HepG2 (cell line): ENCODE data around the gene ATG4A. TPM values are rescaled to one million over a fixed set of nuclear protein-coding genes. Genes with fewer than 3 reads are reported as not detected.

Source experiments
- ATAC-seq: fragments of 200-7000 bp; cut with Tn5 transposase; 3 replicates; pipeline ENCODE4 v1.9.1; 2020; ENCODE audit warnings: mild to moderate bottlenecking, moderate library complexity
- BruUV-seq: library from RNA; stranded (reverse); fragments of 400-500 nt; replicated peaks from 2 replicates; lab custom pipeline; 2021; lab: Mats Ljungman, UMichigan
- CTCF ChIA-PET: fragments of 300-600 bp; formaldehyde crosslinking; extraction: SDS; loops from one replicate; lab custom pipeline; 2021; ENCODE audit warnings: low total read pairs, inconsistent platforms, low intra/inter-chr PET ratio; lab: Yijun Ruan, JAX
- POLR2A ChIA-PET: fragments of 350-600 bp; sonication (Branson Sonifier 250); formaldehyde crosslinking; loops from one replicate; lab custom pipeline; 2020; ENCODE audit warnings: antibody characterized with exemption, inconsistent platforms; lab: Yijun Ruan, JAX
- DNase-seq: peaks from one replicate; pipeline ENCODE4 v3.0.0-alpha.2; 2015; ENCODE audit warnings: low spot score
- FAIRE-seq: peaks from 3 replicates; lab custom pipeline; 2011; peaks lifted over from hg19 to GRCh38; lab: Jason Lieb, UNC
- H2AFZ ChIP-seq: one replicate; pipeline ENCODE4 v1.6.1; 2011; ENCODE audit warnings: low read length, inconsistent platforms
- H3K27ac ChIP-seq: fragments of 300-600 bp; 3 replicates; pipeline ENCODE4 v1.8.0; 2011; ENCODE audit warnings: mixed run types, mild to moderate bottlenecking, mixed read lengths, low read length, inconsistent platforms; ENCODE audit not compliant: insufficient read depth; ENCODE audit errors: extremely low read length
- H3K27me3 ChIP-seq, 2 experiments: fragments of 200-600 bp in 1 of 2; 2 replicates in 1 of 2; 3 replicates in 1 of 2; pipeline versions ENCODE4 v1.6.0 to v1.8.0; 2011; ENCODE audit warnings: low read length in 2 of 2, mild to moderate bottlenecking in 2 of 2, moderate library complexity in 2 of 2, inconsistent platforms in 1 of 2; ENCODE audit not compliant: insufficient read depth in 2 of 2, control insufficient read depth in 1 of 2
- H3K36me3 ChIP-seq, 2 experiments: fragments of 200-600 bp in 1 of 2; replicated peaks in 1 of 2; 2 replicates in 1 of 2; 3 replicates in 1 of 2; pipeline versions ENCODE4 v1.5.1 to v1.8.0; 2011; ENCODE audit warnings: low read length in 2 of 2, inconsistent platforms in 1 of 2; ENCODE audit not compliant: insufficient read depth in 2 of 2, control insufficient read depth in 1 of 2
- H3K4me1 ChIP-seq: 2 replicates; pipeline ENCODE4 v1.5.1; 2012; ENCODE audit warnings: low read length, inconsistent platforms; ENCODE audit not compliant: insufficient read depth
- H3K4me2 ChIP-seq: 2 replicates; pipeline ENCODE4 v1.6.0; 2011; ENCODE audit warnings: low read depth, low read length, inconsistent platforms
- H3K4me3 ChIP-seq, 3 experiments: fragments of 200-600 bp in 1 of 3; sonication (generic), shearing (Covaris generic) in 1 of 3; replicated peaks in 1 of 3; 2 replicates each; pipeline ENCODE4 v1.5.1; 2011 to 2016; ENCODE audit warnings: low read length in 3 of 3, inconsistent platforms in 2 of 3, low read depth in 2 of 3, mild to moderate bottlenecking in 2 of 3, control low read depth in 1 of 3, mixed read lengths in 1 of 3; ENCODE audit not compliant: insufficient read depth in 1 of 3
- H3K79me2 ChIP-seq: one replicate; pipeline ENCODE4 v1.6.1; 2011; ENCODE audit warnings: low read length, inconsistent platforms; ENCODE audit not compliant: insufficient read depth
- H3K9ac ChIP-seq: 2 replicates; pipeline ENCODE4 v1.6.0; 2011; ENCODE audit warnings: mild to moderate bottlenecking, low read depth, low read length, inconsistent platforms; ENCODE audit not compliant: insufficient read depth
- H3K9me3 ChIP-seq: 2 replicates; pipeline ENCODE4 v1.5.1; 2012; ENCODE audit warnings: mild to moderate bottlenecking, low read length
- H4K20me1 ChIP-seq: 2 replicates; pipeline ENCODE4 v1.6.0; 2011; ENCODE audit warnings: inconsistent platforms, mild to moderate bottlenecking, low read length, moderate library complexity; ENCODE audit not compliant: insufficient read depth
- ARHGAP35 ChIP-seq: sonication (generic); formaldehyde crosslinking; IDR thresholded peaks from 2 replicates; pipeline ENCODE4 v1.9.0; 2022; ENCODE audit warnings: mild to moderate bottlenecking, inconsistent platforms, moderate library complexity, missing genetic modification reagents, borderline replicate concordance
- FOXK2 ChIP-seq: fragments of 450-650 bp; IDR thresholded peaks from 2 replicates; pipeline ENCODE4 v1.6.1; 2016
- IKZF4 ChIP-seq: sonication (generic); formaldehyde crosslinking; IDR thresholded peaks from 2 replicates; pipeline ENCODE4 v1.5.1; 2020; ENCODE audit warnings: borderline replicate concordance, mild to moderate bottlenecking, low read depth, missing genetic modification reagents; ENCODE audit errors: not compliant biosample characterization
- RCOR2 ChIP-seq: IDR thresholded peaks from 2 replicates; pipeline ENCODE4 v1.6.1; 2016; ENCODE audit warnings: missing biosample characterization, missing genetic modification reagents
- RFXANK ChIP-seq: IDR thresholded peaks from 2 replicates; pipeline ENCODE4 v1.6.1; 2016
- SRSF4 ChIP-seq: fragments of 200-400 bp; formaldehyde crosslinking; IDR thresholded peaks from one replicate; pipeline ENCODE4 v1.6.1; 2018; ENCODE audit warnings: mild to moderate bottlenecking, low read depth, low read length, moderate library complexity; ENCODE audit not compliant: poor library complexity, severe bottlenecking
- SRSF9 ChIP-seq: fragments of 200-400 bp; formaldehyde crosslinking; IDR thresholded peaks from 2 replicates; pipeline ENCODE4 v1.6.1; 2018; ENCODE audit warnings: borderline replicate concordance, mild to moderate bottlenecking, low read depth, low read length; ENCODE audit not compliant: insufficient read depth, poor library complexity, severe bottlenecking
- ZFYVE20 ChIP-seq: sonication (generic); formaldehyde crosslinking; IDR thresholded peaks from 2 replicates; pipeline ENCODE4 v1.8.0; 2023; ENCODE audit warnings: low read depth, mild to moderate bottlenecking, moderate library complexity, missing genetic modification reagents, borderline replicate concordance
- ZNF17 ChIP-seq: sonication (generic); formaldehyde crosslinking; IDR thresholded peaks from 2 replicates; pipeline ENCODE4 v1.5.0; 2020; ENCODE audit warnings: mild to moderate bottlenecking, missing genetic modification reagents
- ZNF230 ChIP-seq: sonication (generic); formaldehyde crosslinking; IDR thresholded peaks from 2 replicates; pipeline ENCODE4 v1.4.0; 2020; ENCODE audit warnings: mild to moderate bottlenecking, missing genetic modification reagents
- ZNF235 ChIP-seq: sonication (generic); formaldehyde crosslinking; IDR thresholded peaks from 2 replicates; pipeline ENCODE4 v1.8.1; 2023; ENCODE audit warnings: mild to moderate bottlenecking, missing genetic modification reagents, borderline replicate concordance
- ZNF317 ChIP-seq: sonication (generic); formaldehyde crosslinking; IDR thresholded peaks from 2 replicates; pipeline ENCODE4 v1.5.0; 2020; ENCODE audit warnings: mild to moderate bottlenecking, missing genetic modification reagents
- ZNF354B ChIP-seq: sonication (generic); formaldehyde crosslinking; IDR thresholded peaks from 2 replicates; pipeline ENCODE4 v1.8.0; 2022; ENCODE audit warnings: mild to moderate bottlenecking, missing genetic modification reagents
- ZNF674 ChIP-seq: sonication (generic); formaldehyde crosslinking; IDR thresholded peaks from 2 replicates; pipeline ENCODE4 v1.5.0; 2020; ENCODE audit warnings: low read depth, mild to moderate bottlenecking, missing genetic modification reagents
- ZNF839 ChIP-seq: sonication (generic); formaldehyde crosslinking; IDR thresholded peaks from 2 replicates; pipeline ENCODE4 v1.4.0; 2020; ENCODE audit warnings: missing genetic modification reagents, mild to moderate bottlenecking, borderline replicate concordance
- WGBS: methylation state at CpG from one replicate; pipeline ENCODE4 v1.1.6; 2017; ENCODE audit warnings: low lambda C conversion rate; 5-methylcytosine and 5-hydroxymethylcytosine counted together
- in situ Hi-C: cut with HindIII; loops from 2 replicates; pipeline ENCODE4 v1.10.0; 2017; ENCODE audit warnings: low pct_unique_long_range_greater_than_20kb; ENCODE audit not compliant: extremely low pct_ligation_motif_present
- intact Hi-C: fragments of 100-400 bp; cut with micrococcal nuclease; formaldehyde crosslinking; loops from one replicate; pipeline ENCODE4 v1.10.0; 2022; ENCODE audit not compliant: unreplicated experiment
- polyA plus RNA-seq, 8 experiments: library from polyadenylated mRNA; depleted of rRNA in 3 of 8; stranded (reverse) in 7 of 8; unstranded in 1 of 8; fragments of >200 nt; fragmentation: Illumina TruSeq in 4 of 8; extraction: Trizol in 4 of 8; gene quantifications; 2 replicates each; pipeline versions ENCODE4 v1.2.1 to v1.2.3, GENCODE V29; 2011 to 2016; ENCODE audit warnings: low read depth in 4 of 8, missing spikeins in 1 of 8, mixed read lengths in 1 of 8; ENCODE audit not compliant: insufficient read depth in 1 of 8
- total RNA-seq, 5 experiments: library from RNA; depleted of rRNA; stranded (reverse); fragments of >200 nt; fragmentation: Illumina TruSeq; extraction: Trizol; gene quantifications; 2 replicates each; pipeline ENCODE4 v1.2.3, GENCODE V29; 2016; ENCODE audit warnings: low read depth in 1 of 5
- TF ChIP-seq, protein P1 (sequence below): sonication (generic); formaldehyde crosslinking; IDR thresholded peaks from 2 replicates; pipeline ENCODE4 v1.4.0; 2020; ENCODE audit warnings: missing genetic modification reagents

The ATG4A gene
- total and polyA plus RNA-seq, 2 of the 13 experiments (the other 11 are each of a cell fraction or from before 2014, with no cell fraction given) = 3.3 to 6.3 TPM

DNA sequence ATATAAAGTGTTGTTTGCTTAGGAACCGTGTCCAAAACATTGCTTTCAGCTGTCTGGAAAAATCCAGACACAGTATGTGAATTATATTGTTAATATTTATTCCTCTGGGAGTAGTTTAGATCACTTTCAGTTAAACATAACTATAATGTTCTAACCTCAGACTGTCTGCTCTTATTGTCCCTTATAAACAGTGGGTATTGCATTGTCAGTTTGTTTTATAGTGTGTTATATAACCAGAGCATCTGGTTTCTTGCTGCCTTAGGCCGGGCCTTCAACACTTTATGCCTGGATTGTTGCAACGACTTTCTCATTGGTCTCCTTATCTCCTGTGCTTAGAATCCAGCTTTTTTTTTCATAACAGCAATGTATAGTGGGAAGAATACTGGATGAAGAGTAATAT lies 26.4 kb downstream of the ATG4A start:
- no TSS peak for BruUV-seq
- H3K4me3 ChIP-seq = no peak overlapping the region
- no peak overlapping the region for H3K9ac ChIP-seq
- no peaks in the 10 kb centered on the region for H4K20me1 ChIP-seq
- no peaks in the 10 kb centered on the region for H3K27me3 ChIP-seq
- CTCF ChIA-PET = no interaction called here
- H3K27ac ChIP-seq = no peak overlapping the region
- no peak overlapping the region for H2AFZ ChIP-seq
- H3K4me1 ChIP-seq = no peaks in the 10 kb centered on the region
- no peaks in the 10 kb centered on the region for H3K36me3 ChIP-seq
- H3K79me2 ChIP-seq = no peaks in the 10 kb centered on the region
- 56% methylated on average over 3 of the region's 3 CpGs for WGBS
- no peak overlapping the region for H3K4me2 ChIP-seq
- intact Hi-C loops (no loop called here), in situ Hi-C loops (no loop called here)
- no peaks in the 10 kb centered on the region for H3K9me3 ChIP-seq
- DNase-seq (no peak), FAIRE-seq (no peak), ATAC-seq (no peak)
- TF ChIP-seq SRSF4 (no peak), SRSF9 (no peak), ARHGAP35 (CRISPR knock-in tag) (no peak), ZNF230 (CRISPR knock-in tag) (no peak), ZNF839 (CRISPR knock-in tag) (no peak), ZNF354B (CRISPR knock-in tag) (no peak), ZNF17 (CRISPR knock-in tag) (no peak), ZNF674 (CRISPR knock-in tag) (no peak), ZNF317 (CRISPR knock-in tag) (no peak), FOXK2 (no peak), IKZF4 (CRISPR knock-in tag) (no peak), ZNF235 (CRISPR knock-in tag) (no peak), RFXANK (CRISPR knock-in tag) (no peak), RCOR2 (no peak), ZFYVE20 (CRISPR knock-in tag) (no peak)
- TF ChIP-seq, protein P1, sequence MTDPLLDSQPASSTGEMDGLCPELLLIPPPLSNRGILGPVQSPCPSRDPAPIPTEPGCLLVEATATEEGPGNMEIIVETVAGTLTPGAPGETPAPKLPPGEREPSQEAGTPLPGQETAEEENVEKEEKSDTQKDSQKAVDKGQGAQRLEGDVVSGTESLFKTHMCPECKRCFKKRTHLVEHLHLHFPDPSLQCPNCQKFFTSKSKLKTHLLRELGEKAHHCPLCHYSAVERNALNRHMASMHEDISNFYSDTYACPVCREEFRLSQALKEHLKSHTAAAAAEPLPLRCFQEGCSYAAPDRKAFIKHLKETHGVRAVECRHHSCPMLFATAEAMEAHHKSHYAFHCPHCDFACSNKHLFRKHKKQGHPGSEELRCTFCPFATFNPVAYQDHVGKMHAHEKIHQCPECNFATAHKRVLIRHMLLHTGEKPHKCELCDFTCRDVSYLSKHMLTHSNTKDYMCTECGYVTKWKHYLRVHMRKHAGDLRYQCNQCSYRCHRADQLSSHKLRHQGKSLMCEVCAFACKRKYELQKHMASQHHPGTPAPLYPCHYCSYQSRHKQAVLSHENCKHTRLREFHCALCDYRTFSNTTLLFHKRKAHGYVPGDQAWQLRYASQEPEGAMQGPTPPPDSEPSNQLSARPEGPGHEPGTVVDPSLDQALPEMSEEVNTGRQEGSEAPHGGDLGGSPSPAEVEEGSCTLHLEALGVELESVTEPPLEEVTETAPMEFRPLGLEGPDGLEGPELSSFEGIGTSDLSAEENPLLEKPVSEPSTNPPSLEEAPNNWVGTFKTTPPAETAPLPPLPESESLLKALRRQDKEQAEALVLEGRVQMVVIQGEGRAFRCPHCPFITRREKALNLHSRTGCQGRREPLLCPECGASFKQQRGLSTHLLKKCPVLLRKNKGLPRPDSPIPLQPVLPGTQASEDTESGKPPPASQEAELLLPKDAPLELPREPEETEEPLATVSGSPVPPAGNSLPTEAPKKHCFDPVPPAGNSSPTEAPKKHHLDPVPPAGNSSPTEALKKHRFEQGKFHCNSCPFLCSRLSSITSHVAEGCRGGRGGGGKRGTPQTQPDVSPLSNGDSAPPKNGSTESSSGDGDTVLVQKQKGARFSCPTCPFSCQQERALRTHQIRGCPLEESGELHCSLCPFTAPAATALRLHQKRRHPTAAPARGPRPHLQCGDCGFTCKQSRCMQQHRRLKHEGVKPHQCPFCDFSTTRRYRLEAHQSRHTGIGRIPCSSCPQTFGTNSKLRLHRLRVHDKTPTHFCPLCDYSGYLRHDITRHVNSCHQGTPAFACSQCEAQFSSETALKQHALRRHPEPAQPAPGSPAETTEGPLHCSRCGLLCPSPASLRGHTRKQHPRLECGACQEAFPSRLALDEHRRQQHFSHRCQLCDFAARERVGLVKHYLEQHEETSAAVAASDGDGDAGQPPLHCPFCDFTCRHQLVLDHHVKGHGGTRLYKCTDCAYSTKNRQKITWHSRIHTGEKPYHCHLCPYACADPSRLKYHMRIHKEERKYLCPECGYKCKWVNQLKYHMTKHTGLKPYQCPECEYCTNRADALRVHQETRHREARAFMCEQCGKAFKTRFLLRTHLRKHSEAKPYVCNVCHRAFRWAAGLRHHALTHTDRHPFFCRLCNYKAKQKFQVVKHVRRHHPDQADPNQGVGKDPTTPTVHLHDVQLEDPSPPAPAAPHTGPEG (CRISPR knock-in tag) = no peak
- POLR2A ChIA-PET = no interaction called here
